Stimulated activated CD4-positive, alpha-beta T cell treated with anti-CD3 and anti-CD28 coated beads, Interleukin-15, amount 100 ng/mL, for 48 hours (primary cell): ENCODE measurements around the gene MAPK8.

Experiments
- DNase-seq, 2 donors: peaks; one replicate each; pipeline ENCODE4 v3.0.0-alpha.2; 2020; ENCODE audit warnings: low read depth in 2 of 2

The MAPK8 gene

DNA sequence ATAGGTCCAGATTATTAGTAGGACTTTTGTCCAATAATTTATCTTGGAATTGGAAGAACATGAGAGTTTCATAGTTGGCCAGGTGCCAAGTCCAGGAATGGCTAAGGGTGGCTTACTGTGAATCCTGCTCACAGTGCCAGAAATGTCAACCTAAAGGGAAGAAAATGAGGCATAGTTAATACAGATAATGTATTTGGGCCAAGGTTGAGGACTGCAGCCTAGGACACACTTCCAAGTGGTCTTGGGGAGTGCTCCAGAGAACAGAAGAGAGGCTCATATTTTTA is 78.2 kb downstream of the MAPK8 start:
- no peak for DNase-seq

- DNase-seq = no peak
These were observed 82.8 kb downstream of the MAPK8 start for GRCh38 chr10:48389272-48389671.

DNA sequence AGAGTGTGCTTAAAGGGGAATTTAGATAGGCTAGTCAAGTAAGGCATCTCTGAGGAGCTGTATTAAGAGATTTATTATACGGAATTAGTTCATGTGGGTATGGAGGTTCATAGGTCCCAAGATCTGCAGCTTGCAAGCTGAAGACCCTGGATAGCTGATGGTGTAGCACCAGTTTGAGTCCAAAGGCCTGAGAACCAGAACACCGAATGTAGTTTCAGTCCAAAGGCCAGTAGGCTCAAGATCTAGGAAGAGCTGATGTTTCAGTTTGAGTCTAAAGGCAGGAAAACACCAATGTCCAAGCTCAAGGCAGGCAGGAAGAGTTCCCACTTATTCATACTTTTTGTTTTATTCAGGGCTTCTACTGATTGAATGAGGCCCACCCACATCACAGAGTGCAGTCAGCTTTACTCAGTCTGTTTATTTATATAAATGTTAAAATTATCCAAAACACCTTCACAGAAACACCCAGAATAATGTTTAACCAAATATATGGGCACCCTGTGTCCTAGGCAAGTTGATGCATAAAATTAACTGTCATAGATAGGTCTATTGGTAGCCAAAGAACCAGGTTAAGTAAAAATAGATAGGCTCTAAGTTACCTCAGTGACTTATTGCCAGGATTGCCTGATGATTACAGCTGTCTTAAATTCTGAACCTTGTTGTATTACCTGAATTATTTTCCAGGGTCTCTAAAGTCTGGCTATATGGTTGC is 83.5 kb downstream of the MAPK8 start:
- DNase-seq = no peak

DNA sequence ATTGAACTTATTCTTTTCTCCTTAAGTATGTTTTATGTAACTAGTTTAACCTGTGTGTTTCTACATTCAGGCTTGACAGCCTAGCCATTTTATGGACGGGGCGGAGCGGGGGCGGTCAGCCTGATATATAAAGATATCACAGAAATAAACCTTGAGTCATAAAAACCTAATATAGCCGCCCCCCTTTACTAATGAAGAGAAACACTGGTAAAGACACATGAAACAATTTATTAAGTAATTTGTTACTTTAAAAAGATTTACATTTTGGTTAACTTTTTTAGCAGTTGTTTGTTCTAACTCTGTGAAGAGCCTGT is 84.0 kb downstream of the MAPK8 start:
- no peak for DNase-seq

DNA sequence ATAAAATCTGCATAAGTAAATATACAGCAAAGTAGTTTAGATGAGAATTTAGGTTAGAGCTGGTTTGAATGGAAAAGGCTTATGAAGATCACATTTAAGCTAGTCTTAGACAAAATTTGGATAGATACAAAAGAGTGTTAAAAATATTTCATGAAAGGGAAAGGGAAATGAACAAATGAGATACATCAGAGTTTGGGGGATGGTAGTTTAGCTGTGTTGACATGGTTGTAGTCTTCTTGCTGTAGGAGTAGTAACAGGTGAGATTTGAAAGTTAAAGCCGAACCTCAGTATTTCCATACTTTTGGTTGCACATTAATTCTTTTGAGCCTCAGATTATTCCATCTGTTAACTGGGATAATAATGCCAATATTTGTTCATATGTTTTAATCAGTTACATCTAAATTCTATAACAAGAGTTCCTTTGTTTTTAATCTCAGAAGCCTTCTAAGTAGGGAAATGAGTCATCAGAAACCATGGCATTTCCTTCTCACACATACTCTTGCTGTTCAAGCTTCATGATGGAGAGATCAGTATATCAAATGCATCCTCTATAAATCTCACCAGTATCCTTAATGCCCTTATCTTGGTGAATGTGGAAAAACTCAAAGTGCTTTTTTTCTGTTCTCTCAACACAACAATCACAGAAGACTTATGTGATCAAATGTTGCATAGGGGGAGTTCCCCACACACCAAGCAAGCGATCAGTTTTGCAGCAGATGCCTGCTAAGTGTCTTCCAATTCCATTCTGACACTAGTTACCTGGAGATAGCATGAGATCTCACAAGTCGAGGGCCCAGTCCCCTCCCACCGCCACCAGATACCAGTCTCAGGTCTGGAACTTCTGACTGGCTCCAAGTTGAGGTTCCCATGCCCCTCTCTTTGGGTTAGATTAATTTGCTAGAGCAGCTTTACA is 84.7 kb downstream of the MAPK8 start:
- no peak for DNase-seq

- no peak for DNase-seq
These were observed 85.5 kb downstream of the MAPK8 start for GRCh38 chr10:48391994-48392393.

DNA sequence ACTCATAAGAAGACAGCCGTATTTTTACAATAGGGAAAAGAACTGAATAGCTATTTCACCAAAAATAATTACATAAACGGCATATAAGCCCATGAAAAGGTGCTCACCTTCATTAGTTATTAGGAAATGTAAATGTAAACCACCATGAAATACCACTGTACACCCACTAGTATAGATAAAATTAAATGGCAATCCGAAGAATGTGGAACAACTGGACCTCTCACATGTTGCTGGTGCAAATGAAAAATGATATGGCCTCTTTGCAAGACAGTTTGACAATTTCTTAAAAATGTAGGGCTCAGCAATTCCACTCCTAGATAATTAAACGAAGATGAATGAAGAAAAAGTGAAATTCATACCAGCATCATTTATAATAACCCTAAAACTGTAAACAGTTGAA is 91.8 kb downstream of the MAPK8 start:
- DNase-seq = no peak

DNA sequence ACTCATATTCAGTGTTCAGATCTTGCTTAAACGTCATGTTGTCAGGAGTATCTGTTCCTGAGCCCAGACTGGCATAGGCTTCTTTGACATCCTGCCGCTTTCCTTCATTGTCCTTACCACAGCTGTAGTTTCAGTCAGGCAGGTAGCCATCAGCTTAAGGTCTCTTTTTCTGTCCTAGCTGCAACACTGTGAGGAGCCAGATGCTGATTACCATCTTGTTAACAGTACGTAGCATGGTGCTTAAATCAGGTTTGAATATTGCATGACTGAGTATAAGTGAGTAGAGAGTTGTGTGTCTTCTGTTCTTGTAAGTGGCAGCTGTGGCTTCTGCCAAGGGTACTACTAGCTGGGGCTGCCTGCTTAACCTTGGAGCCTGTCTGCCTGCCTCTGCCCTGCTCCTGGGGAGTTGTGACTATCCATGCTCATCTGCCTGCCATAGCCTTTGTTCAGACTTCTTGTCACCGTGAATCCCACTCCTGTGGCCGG is 92.6 kb downstream of the MAPK8 start:
- no peak for DNase-seq

- no peak for DNase-seq
These were observed 93.1 kb downstream of the MAPK8 start for GRCh38 chr10:48399551-48399950.

- no peak for DNase-seq
These were observed 93.8 kb downstream of the MAPK8 start for GRCh38 chr10:48400129-48400849.

DNA sequence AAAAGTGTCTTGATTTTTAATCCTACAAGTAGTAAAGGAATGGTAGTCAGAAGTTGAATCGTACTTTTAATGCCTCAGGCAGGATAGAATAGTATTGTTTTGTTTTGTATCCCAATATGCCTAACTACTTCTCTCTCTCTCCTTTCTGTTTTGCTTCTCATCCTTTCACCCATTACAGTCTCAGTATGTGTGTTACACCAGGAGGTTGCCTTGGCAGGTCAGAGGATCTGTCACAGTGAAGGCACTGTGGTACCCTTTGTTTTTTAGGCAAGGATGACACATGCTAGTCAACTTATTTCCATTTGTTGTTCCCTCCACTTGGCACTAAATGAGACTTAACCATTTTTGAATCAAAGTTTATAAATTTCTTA is 94.4 kb downstream of the MAPK8 start:
- no peak for DNase-seq

- no peak for DNase-seq
These were observed 98.2 kb downstream of the MAPK8 start for GRCh38 chr10:48404646-48405045.

DNA sequence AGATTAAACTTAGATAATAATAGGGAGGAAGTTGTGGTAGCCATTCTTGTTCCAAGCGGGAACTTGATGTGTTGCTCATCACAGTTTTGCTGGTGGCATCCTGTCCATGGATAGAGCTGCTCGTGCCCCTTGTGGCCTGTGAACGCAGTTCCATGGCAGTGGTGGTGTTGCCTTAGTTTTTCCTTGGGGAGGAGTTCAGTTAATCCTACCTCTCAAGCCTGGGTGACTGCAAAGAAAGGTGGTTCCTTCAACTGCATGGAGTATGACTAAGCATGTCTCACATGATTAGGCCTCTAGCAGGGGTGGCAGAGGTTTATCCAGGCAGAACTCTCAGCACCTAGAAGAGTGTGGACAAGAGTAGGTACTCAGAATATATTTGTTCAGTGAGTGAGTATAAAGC is 99.7 kb downstream of the MAPK8 start:
- DNase-seq = no peak

DNA sequence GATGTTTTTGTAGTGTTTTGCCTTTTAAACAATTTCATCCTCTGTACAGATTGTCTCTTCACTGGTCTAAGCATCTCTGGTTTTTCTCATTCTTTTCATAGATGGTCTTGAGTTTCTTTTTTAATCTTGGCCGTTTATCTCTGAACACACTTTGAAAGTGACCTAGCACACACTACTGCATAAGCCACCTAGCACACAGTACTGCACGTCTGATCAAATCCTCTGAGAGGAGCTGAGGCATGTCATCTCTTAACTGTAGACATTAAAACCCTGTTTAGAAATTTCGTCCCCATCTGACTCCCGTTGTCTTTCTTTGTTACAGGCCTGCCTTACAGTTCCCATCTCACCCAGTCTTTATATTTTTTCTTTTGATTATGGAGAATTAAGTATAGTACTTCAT is 100.2 kb downstream of the MAPK8 start:
- DNase-seq = no peak

DNA sequence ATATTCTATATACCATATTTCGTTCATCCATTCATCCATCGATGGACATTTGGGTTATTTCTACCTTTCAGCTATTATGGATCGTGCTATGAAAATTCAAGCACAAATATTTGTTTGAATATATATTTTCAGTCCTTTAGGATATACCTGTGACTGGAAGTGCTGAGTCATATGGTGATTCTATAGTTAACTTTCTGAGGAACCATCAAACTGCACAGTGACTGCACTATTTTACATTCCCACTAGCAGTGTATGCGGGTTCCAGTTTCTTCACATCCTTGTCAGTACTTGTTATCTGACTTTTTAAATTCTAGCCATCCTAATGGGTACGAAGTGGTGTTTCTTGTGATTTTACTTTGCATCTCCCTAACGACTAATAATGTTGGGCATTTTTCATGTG is 104.0 kb downstream of the MAPK8 start:
- no peak for DNase-seq

GRCh38 chr10:48411510-48411909 is 105.0 kb downstream of the MAPK8 start:
- DNase-seq = no peak

- no peak for DNase-seq
These were observed 105.6 kb downstream of the MAPK8 start for GRCh38 chr10:48412081-48412480.

- no peak for DNase-seq
These were observed 106.5 kb downstream of the MAPK8 start for GRCh38 chr10:48412933-48413332.

DNA sequence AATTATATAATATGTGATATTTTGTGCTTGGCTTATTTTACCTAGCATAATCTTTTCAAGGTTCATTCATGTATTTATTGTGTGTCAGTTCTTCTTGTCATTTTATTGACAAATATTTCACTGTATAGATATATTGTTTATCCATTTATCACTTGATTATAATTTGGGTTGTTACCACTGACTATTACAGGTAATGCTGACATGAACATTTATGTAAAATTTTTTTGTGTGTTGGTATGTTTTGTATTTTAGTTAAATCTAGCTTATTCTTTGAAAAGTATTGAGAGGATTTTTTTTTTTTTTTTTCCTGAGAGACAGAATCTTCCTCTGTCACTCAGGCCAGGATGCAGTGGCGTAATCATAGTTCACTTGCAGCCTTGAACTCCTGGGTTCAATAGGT is 107.7 kb downstream of the MAPK8 start:
- no peak for DNase-seq

DNA sequence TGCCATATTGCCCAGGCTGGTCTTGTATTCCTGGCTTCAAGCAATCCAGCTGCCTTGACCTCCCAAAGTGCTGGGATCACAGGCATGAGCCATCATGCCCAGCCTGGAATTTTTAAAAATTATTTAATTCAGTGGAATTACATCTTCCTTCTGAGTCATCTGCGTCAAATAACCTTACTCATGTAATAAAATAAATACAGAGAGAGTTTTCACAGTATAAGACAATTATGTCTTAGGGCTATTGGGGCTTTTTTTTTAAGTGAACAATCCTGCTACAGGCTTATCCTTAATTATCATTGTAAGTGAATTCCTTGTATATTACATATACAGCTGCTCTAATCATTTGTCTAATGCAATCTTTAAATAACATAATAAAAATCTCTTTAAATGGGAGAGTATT is 108.3 kb downstream of the MAPK8 start:
- DNase-seq = no peak

- no peak for DNase-seq
These were observed 110.2 kb downstream of the MAPK8 start for GRCh38 chr10:48416584-48417232.

GRCh38 chr10:48417374-48417773 is 110.9 kb downstream of the MAPK8 start:
- DNase-seq = no peak
